ENCODE measurements around the gene UBASH3B. TPM values are rescaled to one million over a fixed set of nuclear protein-coding genes. Genes with fewer than 3 reads are reported as not detected.
A peak's percentile ranks its signal among the peaks of the same experiment; 100 is the strongest.

The UBASH3B gene
- polyA plus RNA-seq, 3 donors = 6.3 to 9.1 (median 8.2) TPM

DNA sequence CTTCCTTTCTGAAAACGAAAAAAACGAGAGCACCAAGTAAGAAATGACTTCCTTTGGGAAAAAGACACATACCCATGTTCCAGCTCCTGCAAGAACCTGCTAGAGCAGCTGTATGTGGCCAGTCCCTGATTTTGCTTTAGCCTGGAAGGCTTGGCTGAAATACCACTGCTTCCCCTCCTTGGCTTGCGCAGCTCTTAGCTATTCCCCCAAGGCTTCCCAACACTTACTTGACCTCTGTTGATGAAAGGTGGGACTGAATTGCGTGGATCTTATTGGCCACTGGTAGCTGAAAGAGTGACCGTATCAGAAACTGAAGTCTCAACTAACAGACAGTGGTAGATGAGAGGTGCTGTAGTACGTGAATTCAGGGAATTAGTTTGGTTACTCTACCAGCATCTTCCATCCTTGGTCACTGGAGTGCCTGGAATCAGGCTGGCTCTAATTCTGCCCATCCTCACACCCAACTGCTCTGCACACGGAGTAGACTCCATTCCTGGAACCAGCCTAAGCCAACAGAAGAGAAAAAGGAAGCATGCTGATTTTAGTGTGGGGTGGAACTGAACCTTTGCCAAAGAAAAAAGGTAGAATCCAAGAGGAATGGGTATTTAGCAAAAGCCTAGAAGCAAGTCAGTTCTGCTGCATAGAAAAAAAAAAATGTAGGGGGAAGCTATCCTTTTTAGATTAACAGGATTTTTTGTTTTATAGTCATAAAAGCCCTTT is 109.0 kb downstream of the UBASH3B start:
- no peak for DNase-seq (ENCODE audit: extremely low read depth in 1 of 11, low read depth in 9 of 11, low spot score in 4 of 11)

DNA sequence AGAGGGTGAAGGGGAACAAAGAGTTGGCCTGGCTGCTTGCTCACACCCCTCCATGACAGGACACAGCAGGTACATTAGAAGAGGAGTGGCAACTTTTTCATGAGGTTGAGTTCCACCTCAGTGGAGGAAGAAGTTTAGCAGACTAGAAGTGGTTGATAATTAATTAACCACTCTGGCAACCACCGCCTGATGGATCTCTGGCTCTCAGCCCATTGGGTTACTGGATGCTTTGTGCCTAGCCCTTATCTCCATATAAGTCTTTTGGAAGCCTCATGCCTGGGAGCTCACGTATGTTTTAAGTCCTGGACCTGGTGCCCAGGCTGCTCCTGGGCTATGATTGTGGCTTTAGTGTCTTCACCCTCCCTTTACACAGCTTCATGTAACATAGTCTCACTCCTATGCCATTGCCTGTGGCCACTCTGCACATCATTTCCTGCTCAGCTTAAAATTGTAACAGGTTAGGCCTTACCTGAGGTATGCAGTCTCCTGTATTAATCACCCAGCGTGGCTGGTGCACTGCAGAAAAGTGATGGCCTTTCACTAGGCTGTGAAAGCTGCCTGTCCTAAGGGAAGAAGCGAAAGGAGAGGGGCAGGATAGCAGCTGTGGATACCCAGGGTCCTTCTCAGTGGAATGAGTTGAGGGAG is 110.1 kb downstream of the UBASH3B start:
- no peak for DNase-seq (ENCODE audit: extremely low read depth in 1 of 11, low read depth in 9 of 11, low spot score in 4 of 11)

DNA sequence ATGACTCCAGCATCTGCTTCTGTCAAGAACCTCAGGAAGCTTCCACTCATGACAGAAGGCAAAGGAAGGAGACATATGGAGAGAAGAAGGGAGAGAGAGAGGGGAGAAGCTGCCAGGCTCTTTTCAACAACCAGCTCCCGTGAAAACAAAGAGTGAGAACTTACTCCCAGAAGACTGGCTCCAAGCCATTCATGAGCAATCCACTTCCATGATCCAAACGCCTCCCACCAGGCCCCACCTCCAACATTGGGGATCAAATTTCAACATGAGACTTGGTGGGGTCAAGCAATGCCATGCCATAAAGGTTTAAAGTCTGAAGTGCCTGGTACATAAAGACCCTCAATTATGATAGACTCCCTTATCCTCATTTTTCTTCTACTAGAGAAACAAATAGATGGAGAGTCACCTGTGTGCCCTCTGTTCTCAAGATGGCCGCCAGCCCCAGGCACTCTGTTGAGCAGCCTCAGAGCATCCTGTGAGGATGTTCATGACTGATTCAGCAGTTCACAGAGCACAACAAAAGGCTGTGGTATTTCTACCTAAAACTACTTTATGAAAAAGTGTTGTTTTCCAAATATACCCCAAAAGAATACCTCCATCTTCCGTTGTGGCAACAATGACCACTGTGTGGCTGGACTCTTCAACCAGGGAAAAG is 113.7 kb downstream of the UBASH3B start:
- no peak for DNase-seq (ENCODE audit: extremely low read depth in 1 of 11, low read depth in 9 of 11, low spot score in 4 of 11)

DNA sequence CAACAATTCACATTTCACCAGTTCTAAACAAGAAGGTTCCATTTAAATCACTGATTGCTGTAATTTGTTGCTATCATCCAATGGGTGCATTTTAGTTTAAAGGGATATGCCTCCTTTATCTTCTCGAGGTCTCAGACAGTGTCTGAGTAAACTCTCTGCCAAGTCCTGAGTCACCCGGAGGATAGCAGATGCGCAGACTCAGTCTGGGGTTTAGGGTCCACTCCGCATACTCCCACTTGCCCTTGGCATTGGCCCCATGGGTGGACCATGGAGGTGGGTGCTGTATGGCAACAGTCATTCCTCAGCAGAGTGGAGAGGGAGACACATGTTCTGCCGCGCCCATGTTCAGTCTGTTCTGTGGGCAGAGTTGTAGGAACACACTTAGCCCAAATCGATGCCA is 117.4 kb downstream of the UBASH3B start:
- DNase-seq (ENCODE audit: extremely low read depth in 1 of 11, low read depth in 9 of 11, low spot score in 4 of 11) = no peak

DNA sequence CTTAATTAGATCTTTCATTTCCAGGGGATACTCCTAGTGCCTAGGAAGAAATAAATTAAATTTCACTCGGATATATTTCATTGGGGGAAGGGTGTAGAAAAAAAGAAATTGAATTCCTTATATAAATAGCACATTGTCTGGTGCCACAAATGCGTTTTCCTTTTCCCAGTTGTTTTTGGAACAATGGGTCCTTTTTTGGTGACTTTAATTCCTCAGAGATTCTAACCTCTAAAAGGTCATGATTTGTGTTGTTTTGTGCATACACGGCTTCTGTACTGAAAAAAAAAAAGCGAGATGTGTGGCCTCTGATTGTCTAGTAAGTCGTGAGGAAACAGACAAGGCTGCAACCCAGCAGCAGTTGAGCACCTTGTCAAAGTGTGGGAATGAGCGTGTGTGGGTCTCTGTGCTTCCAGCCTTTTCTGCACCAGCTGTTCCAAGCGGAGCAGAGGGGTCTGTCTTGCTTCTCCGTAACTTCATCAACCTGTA is 118.3 kb downstream of the UBASH3B start:
- DNase-seq (ENCODE audit: extremely low read depth in 1 of 11, low read depth in 9 of 11, low spot score in 4 of 11) = no peak

DNA sequence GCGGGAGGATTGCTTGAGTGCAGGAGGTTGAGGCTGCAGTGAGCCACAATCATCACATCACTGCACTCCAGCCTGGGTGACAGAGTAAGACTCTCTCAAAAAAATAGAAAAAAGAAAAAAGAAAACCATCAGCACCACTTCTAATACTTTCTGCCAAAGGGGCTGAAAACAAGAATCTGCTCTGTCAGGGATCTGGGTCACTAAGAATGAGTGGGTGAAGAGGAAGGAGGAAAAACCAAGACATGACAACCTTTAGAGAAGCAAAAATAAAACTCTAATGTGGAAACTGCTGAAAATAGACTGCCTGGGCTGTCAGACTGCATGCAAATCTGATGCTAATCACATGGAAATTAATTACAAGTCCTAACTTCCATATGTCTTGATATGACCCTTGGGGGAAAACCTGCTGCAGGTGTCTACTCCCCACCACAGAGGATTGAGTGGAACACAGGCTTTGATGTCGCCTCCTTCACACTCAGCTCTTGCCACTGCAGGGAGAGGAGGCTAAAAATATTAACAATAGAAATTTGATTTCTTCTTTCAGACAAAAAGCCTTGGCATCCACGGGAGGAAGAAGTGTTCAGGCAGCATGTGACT is 120.3 kb downstream of the UBASH3B start:
- no peak for DNase-seq (ENCODE audit: extremely low read depth in 1 of 11, low read depth in 9 of 11, low spot score in 4 of 11)

DNA sequence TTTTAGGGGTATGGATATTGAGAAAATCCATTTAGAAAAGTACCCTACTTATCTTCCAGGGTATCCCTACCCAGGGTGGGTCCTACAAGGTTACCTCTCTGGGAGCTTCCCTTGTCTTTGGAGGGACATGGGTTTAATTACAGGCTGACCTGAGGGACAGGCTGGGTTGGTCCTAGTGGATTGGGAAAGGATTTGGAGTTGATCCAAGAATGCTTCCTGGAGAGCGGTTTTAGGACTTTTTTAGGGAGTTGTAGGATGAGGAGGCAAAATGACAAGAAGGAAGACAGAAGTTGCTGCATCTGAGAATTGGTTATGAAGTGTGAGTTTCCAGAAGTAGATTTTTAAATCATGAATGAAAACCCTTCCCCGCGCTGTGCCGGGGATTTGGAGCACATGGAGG is 121.0 kb downstream of the UBASH3B start:
- no peak for DNase-seq (ENCODE audit: extremely low read depth in 1 of 11, low read depth in 9 of 11, low spot score in 4 of 11)

DNA sequence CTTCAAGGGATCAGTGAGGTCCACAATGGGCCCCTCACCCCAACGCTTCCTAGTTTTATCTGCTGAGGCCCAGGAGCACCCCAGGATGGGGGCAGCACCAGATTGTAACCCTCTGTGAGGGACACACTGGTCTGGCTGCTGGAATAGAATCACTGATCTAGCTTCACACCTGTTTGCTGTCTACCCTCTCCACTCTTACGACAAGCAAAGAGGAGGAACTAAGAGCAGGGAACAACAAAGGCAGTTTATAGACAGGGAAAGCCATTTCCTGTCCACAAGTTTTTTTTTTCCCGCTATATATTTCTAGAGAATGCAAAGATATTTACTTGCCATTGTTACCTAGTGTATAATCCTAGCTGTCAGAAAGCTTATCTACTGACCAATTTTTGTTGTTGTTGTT is 121.8 kb downstream of the UBASH3B start:
- no peak for DNase-seq (ENCODE audit: extremely low read depth in 1 of 11, low read depth in 9 of 11, low spot score in 4 of 11)

DNA sequence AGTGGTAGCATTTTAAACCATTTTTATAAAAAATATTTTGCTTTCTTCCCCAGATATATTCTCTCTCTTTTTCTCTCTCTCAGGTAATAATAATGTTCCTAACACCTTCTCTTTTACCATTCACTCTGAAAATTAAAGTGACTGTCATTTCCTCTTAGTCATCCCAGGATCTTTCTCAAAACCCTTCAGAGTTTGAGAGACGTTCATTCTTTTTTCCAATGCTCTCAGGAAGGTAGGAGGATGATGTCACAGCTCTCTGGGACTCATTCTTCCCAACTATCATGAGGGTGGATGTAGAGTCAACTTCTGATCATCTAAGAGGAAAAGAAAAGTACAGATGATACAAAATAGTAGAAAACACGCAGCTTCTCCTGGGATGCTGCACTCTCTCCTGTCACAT is 122.6 kb downstream of the UBASH3B start:
- no peak for DNase-seq (ENCODE audit: extremely low read depth in 1 of 11, low read depth in 9 of 11, low spot score in 4 of 11)

DNA sequence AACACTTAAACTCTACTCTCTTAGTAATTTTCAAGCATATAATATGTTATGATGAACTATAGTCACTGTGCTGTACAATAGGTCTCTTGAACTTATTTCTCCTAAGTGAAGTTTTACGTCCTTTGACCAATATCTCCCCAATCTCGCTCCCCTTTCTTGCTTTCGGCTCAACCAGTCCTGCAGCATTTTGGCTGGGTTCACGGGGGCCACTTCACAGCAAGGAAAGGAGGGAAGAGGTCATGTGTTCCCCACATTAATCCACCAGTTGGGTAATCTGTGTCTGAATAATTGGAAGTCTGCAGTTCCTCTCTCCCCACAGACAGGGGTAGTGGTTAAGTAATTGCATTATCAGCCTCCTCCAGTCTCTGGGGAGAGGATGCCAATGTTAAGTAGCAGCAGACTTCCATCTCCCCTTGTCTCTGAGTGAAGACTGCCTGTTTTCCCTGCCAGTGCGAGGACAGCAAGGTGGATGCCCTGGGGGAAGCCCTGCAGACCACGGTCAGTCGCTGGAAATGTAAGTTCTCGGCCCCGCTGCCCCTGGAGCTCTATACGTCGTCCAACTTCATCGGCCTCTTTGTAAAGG is 123.6 kb downstream of the UBASH3B start:
- DNase-seq (ENCODE audit: extremely low read depth in 1 of 11, low read depth in 9 of 11, low spot score in 4 of 11) = no peak

DNA sequence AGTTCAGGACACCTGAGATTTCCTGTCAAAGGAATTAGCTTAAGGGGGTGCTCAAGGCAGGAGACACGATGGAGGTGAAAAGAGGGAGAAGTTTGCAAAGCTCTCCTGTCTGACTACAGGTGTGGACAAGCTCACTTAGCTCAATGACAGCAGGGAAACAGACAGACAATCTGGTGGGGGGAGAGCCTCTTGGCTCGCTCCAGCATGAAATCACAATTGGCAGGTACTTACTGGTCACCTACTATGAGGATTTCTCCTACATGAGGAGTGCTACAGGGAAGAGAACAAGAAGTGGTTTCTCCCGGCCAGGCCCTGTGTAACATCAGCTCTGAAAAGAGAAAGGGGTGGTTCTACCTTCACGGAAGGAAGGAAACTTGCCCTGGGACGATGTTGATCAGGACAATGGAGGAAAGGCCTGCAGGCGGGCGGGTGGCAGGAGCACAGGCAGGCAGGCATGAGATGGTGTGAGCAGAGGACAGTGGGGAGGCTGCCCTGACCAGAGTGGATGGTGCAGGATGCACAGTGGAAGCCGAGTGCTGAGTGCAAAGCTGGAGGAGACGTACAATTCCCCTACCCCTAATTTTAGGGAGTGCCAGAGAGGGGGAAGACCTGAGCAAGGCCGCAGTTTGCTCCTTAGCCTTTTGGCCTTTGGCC is 124.9 kb downstream of the UBASH3B start:
- no peak for DNase-seq (ENCODE audit: extremely low read depth in 1 of 11, low read depth in 9 of 11, low spot score in 4 of 11)

DNA sequence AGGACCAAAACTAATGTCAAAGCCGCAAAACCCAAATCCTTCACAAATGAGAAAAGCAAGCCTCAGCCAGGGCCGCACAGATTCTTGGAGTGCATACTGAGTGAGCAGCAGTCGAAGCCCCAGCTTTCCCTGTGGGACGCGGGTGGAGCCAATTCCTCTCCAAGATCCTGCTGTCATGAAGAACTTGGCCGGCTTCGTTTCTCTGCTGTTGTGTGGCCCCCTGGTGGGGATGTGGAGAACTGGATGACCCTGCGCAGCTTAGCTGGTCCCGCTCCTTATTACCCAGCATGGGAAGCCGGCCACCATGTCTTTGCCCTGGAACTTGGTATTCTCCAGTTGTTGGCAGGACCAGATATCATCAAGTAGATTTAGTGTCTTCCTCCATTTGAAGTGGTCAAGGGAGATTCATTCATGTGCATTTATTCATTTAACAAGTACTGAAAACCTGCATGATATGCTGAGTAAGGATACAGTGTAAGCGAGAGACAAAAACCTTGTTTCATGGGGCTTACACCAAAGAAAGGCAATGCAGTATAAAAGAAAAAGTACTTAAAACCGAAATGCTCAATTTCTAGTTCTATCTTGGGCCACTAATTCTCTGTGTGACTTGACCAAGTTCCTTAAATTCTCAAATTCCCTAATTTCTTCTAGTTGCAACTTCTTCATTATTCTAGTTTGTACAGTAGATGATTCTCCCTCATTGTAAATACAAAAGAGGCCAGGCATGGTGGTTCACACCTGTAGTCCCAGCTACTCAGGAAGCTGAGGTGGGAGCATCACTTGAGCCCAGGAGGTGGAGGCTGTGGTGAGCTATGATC is 126.1 kb downstream of the UBASH3B start:
- DNase-seq (ENCODE audit: extremely low read depth in 1 of 11, low read depth in 9 of 11, low spot score in 4 of 11) = peak; percentile 73 to 87 (median 83)

DNA sequence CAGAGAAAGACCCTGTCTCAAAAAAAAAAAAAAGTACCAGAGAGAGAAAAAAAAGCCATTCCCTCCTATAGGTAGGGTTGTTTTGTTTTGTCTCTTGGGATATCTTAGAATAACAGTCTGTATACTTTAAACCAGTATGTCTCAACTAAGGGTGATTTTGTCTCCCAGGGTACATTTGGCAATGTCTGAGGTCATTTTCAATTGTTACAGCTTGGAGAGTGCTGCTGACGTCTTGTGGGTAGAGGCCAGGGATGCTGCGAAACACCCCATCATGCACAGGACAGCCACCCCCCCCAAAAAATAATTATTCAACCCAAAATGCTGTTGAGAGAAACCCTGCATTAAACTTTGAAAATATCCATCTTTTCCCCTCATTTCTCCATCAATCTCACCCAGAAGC is 126.7 kb downstream of the UBASH3B start:
- no peak for DNase-seq (ENCODE audit: extremely low read depth in 1 of 11, low read depth in 9 of 11, low spot score in 4 of 11)

DNA sequence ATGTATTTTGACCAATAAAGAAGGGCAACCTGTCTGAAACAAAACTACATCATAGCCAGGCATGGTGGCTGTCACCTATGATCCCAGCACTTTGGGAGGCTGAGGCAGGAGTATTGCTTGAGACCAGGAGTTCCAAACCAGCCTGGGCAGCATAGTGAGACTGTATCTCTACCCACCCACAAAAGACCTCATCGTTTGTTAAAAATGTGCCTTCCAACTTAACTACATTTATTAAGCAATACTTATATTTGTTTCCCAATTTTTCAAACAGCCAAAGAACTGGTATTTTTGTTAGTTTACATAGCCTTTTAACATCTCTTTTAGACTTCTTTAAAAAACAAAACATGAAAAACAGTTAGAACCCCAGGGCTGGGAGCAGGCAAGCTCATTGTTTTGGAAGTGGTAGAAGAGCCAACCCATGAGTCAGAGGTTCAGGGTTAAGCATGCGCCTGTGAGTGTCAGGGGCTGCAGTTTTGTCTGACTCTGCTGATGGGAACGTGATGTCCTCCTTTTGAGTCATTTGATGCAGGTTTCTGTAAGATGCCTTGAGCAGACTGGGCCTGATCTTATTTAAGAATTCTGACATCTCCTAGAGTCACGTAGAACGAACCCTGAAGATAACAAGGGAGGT is 128.9 kb downstream of the UBASH3B start:
- no peak for DNase-seq (ENCODE audit: extremely low read depth in 1 of 11, low read depth in 9 of 11, low spot score in 4 of 11)

DNA sequence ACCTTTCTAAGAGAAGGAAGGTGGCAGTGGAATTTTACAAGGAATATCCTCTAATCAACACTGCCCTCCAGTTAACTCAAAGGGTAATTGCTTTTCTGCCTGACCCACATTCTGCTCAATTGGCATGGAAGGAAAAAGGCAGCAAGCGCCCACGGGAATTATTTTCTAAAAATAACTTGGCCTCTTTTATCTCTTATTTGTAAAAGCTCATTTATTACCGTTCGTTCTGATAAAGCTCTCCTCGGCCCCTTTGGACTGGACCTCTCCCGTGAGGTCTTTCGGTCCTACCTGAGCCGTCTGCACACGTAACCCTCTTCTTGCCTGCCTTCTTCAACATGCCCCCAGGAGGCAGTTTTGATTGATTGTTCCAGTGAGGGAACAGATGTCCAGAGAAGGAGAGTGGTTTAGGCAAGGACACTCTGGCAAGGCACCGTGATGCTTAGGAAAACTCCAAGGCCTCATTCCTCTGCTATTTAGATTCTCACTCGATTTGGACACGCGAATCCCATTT is 129.6 kb downstream of the UBASH3B start:
- no peak for DNase-seq (ENCODE audit: extremely low read depth in 1 of 11, low read depth in 9 of 11, low spot score in 4 of 11)

DNA sequence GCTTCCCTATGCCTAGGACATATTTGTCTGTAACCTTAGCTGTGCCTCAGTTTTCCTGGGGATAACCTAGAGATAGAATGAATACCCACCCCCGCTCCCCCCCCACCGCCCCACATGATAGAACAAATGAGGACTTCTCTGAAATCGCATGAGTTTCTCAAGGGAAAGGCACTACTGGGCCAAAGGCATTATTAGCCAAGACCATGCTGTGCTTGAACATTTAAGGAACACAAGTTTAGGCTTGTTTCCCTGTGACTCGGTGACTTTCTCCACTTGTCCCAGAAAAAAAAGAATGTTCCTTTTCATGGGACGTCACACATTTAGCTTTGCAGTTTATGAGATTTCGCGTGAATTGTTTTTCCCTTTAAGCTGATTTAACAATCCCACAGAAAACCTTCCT is 131.4 kb downstream of the UBASH3B start:
- no peak for DNase-seq (ENCODE audit: extremely low read depth in 1 of 11, low read depth in 9 of 11, low spot score in 4 of 11)

DNA sequence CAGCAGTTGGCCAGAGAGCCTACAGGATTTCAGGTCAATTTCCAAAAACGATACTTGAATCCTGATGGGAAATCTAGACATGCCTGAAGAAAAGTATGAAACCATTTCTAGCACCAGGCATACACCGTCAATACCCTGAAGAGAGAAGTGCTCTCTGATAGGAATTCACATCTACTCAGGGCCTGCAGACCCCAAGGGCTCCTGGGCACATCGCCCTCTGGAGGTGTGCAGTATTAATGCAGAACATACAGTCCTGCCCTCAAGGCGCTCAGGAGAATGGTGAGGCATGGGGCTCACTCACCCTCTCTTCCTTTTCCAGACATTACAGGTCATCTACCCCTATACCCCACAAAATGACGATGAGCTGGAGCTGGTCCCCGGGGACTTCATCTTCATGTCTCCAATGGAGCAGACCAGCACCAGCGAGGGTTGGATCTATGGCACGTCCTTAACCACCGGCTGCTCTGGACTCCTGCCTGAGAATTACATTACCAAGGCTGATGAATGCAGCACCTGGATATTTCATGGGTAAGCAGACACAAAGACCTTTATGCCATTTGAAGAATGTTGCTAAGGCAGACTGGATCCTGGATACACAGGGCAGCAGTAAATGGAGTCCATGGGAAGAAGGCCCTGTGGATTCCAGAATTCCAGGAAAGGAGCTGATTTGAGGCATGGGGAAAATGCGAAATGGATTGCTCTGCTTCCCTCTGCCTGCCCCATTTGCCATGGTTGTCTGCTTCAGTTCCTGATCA is 133.4 kb downstream of the UBASH3B start:
- no peak for DNase-seq (ENCODE audit: extremely low read depth in 1 of 11, low read depth in 9 of 11, low spot score in 4 of 11)

All from renal cortex interstitium (tissue), 11 donors.